CD4-positive, alpha-beta T cell treated with Interleukin-1 beta for 1 hour (primary cell): Measurements from ENCODE around the gene HNRNPK.
"Not testable (repeated sequence)": the region's sequence is repeated elsewhere in the genome, so short reads cannot be mapped to it uniquely, and the experiment has no call there.

ENCODE experiments used
- DNase-seq, 2 donors: peaks; one replicate each; pipeline ENCODE4 v3.0.0-alpha.2; 2020 to 2022

Gene HNRNPK

DNA sequence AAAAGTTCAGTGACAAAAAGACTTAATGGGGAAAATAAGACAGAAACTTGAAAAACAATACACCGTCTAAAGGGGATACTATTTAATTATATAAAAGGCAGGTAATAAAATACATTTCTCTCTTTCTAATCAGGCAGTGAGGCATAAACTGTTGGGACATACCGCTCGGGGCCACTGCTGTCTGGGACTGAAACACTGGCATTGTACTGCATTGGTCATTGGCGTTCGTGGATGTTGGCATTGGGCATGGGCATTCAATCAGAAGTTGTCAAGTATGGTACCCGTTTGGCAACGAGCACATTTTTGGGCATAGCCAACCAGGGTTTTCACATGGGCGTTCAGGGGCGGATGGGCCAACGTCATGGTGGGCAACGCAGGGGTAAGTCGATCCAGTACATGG lies 4.7 kb downstream of the HNRNPK start:
- no peak for DNase-seq

DNA sequence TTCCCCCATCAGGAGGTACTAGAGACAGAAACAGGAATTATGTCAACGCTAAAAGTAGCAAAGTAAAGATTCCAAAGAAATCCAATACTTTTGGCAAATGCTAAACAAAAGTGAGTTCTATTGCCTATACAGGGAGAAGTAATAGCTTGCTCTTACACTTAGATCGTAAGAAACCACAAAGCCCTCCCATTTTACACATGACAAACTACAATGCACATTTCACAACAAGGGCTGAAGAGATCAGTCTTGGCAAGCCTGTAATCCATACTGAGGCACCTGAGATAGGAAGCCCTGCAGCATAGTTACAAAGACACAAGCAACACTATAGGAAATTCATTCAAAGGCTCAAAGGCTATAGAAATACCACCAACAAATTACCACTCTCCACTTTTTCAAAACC lies 7.7 kb downstream of the HNRNPK start:
- no peak for DNase-seq

DNA sequence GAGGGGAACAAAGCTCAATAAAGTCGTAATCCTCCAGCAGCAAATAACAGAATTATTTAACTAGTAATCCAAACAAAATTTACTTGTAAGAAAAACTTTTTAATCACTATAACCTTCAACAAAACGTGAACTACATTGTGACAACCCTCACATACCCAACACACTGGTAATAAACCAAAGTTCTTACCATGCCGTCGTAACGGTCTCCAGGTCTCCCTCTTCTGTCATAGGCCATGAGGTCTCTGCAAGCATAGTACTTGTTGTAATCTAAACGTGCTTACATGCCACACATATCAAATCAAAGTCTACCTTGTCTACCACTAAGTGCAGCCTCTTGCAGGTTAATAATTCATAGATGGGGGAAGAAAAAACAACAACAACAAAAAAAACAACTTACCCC lies 8.5 kb downstream of the HNRNPK start:
- no peak for DNase-seq

- no peak for DNase-seq
Measured at GRCh38 chr9:83969602-83970001, 10.4 kb downstream of the HNRNPK start.

DNA sequence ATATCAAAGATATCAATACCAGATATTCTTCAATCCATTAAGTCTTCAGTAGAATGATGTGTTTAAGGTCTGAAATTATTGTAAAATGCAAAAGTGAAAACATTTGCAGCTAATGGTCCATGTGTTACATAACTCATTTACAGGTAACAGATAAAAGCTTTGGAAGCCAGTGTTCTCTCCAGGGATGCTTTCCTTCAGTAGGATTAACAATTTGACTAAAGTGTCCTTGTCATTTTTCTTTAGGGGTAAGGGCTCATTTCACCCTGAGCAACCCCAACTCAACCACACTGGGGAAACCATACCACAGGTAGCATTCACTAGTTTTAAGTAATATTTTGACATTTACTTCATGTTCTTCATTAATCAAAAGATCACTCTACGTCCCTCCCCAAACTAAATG lies 12.9 kb downstream of the HNRNPK start:
- no peak for DNase-seq

- DNase-seq = no peak
Measured at GRCh38 chr9:83966209-83966582, 13.8 kb downstream of the HNRNPK start.

DNA sequence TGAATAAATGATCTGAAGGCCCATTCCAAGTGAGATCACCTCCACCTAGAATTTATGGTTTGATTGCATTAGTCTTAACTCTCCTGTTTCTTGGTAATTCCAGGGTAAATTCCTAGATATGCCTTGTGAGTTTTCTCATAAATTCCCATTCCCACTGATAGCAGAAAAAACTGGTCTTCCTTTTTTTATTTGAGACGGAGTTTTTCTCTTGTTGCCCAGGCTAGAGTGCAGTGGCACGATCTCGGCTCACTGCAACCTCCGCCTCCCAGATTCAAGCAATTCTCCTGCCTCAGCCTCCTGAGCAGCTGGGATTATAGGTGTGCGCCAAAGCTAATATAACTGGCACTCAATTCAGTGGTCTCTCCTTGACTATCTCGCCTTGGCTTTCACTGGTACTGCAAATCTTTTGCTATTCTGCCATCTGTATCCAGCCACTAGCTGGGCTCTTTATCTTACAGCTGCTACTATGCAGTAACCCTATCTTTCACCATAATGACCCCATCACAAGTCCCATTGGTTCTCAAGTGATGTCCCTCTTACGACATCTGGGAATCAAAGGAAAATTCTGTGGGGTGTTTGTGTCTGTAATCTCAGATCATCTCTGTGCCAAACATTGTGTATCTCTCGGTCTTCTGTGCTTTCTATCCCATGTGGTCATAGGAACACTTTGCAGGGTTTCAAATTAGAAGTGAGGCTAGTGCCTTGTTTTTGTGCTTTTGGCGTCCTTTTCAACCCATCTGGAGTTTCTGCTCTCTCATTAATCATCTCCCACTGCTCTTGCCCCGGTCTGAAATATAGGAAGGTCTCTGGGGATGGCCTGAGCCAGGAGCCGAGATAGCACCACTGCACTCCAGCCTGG lies 14.4 kb downstream of the HNRNPK start:
- DNase-seq = no peak

DNA sequence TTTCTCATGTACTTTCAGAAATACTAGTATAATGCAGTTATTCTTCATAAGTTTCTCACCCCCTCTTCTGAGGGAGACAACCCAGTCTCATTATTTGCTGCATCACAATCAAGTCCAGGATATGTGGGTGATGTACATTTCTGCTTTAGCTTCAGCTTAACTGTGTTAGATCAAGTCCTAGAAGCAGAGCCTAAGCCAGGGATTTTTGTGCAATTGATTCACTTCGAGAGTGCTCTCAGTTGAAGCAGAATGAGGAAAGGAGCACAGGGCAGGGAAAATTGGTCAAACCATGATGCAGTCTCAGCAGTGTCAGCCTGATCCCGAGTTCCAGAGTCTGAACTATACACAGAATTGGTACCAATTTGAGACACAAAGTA lies 15.1 kb downstream of the HNRNPK start:
- no peak for DNase-seq

GRCh38 chr9:83962165-83962564 lies 17.9 kb downstream of the HNRNPK start:
- DNase-seq = no peak

DNA sequence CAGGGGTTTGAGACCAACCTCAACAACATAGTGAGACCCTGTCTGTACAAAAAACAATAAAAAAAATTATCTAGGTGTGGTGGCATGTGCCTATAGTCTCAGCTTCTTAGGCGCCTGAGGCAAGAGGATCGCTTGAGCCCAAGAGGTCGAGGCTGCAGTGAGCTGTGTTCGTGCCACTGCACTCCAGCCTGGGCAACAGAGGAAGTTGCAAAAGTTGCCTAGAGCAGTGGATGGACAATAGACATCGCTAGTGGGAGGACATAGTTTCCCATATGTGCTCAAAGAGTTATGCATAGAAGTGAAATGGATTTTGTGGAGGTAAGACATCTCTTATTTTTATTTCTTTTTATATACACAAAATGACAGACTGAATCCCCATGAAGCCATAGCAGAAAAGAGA lies 19.0 kb downstream of the HNRNPK start:
- no peak for DNase-seq

GRCh38 chr9:83959061-83959460 lies 21.0 kb downstream of the HNRNPK start:
- no peak for DNase-seq

DNA sequence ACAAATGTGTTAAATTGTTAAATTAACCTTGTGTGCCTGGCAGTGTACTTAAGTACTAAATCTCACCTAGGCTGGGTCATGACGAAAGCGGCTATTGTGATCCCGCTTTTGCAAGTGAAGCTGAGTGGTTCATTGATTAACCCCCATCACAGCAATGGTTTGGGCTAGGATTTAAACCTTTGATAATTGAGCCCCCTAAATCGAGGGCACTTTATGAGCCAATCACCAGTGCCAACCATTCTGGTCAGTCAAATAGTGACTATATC lies 22.8 kb downstream of the HNRNPK start:
- DNase-seq = no peak

DNA sequence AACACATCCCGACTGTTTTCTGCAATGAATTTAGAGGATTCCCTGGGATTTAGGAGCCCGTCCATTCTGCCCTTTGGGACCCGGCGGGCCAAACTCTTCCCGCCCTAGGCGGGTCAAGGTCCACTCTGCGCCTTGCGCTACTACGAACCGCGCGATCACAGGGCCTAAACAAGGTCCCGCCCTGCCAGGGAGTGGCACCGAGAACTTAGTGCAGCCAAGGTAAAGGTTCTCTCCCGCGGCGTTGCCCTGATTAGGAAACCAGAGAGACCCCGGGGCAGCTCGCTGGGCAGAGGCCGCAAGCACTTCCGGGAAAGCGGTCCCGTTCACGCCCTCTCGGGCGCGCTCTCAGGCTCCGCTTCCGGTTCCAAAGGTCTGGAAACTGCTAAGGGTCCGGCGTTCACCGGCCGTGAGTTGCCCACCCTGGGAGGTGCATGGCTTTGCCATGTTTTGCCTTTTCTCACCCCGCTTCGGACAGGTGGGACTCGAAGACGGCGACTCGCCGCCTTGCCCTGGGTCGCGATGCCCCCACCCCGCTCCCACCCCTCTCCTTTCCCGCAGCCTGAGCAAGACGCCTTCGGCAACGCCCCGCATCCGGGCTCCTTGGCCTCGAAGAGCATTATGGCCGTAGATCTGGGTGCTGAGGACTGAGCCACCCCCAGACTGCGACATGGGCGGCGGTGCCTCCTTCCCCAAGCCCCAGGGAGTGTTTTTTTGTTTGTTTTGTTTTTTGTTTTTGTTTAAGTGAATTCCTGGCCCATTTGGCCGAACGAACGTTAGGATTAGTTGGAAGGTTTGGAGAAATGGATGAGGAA lies 23.4 kb downstream of the HNRNPK start:
- peak; percentile 55 to 57 for DNase-seq

GRCh38 chr9:83956086-83956435 lies 24.0 kb downstream of the HNRNPK start:
- DNase-seq = peak in 1 of 2 donors; percentile 42

DNA sequence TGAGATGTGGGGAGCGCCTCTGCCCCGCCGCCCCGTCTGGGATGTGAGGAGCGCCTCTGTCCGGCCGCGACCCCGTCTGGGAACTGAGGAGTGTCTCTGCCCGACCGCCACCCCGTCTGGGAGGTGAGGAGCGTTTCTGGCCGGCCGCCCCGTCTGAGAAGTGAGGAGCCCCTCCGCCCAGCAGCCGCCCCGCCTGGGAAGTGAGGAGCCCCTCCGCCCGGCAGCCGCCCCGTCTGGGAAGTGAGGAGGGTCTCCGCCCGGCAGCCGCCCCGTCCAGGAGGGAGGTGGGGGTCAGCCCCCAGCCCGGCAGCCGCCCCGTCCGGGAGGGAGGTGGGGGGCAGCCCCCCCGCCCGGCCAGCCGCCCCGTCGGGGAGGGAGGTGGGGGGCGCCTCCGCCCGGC lies 31.9 kb downstream of the HNRNPK start:
- not testable (repeated sequence) for DNase-seq

- DNase-seq = no peak
Measured at GRCh38 chr9:83940590-83941303, 39.3 kb downstream of the HNRNPK start.

- peak; percentile 29 to 80 for DNase-seq
Measured at GRCh38 chr9:83937861-83938455, 42.1 kb downstream of the HNRNPK start.

- DNase-seq = no peak
Measured at GRCh38 chr9:83936523-83936922, 43.5 kb downstream of the HNRNPK start.

GRCh38 chr9:83935276-83935935 lies 44.6 kb downstream of the HNRNPK start:
- no peak for DNase-seq

GRCh38 chr9:83934569-83935275 lies 45.3 kb downstream of the HNRNPK start:
- DNase-seq = no peak

DNA sequence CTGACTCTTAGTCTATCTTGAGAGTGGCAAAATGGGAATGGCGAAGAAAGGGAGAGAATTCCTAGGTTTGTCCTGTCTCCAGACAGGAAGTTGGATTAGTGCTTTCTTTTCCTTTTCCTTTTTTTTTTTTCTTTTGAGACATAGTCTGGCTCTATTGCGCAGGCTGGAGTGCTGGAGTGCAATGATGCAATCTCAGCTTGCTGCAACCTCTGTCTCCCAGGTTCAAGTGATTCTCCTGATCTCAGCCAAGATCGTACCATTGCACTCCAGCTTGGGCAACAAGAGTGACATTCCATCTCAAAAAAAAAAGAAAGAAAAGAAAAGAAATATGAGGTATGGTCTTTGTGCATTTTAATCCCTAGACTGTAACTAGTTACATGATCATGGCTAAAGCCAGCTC lies 46.2 kb downstream of the HNRNPK start:
- DNase-seq = no peak

DNA sequence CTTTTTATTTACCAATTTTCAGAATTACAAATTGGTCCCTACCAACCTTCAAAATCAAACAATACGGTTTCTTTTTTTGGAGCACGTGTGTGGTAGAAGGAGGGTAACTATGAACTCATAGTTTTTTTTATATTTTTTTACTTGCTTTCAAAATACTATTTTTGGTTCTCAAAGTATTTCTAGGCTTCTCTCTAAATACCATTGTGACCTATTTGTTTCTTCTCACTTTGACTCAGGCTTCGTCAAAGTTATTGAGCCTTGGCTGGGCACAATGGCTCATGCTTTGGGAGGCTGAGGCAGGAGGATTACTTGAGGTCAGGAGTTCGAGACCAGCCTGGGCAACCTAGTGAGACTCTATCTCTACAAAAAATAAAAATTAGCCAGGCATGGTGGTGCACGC lies 47.2 kb downstream of the HNRNPK start:
- DNase-seq = no peak
